ENCODE measurements around the gene RHBDL1.

The RHBDL1 gene

DNA sequence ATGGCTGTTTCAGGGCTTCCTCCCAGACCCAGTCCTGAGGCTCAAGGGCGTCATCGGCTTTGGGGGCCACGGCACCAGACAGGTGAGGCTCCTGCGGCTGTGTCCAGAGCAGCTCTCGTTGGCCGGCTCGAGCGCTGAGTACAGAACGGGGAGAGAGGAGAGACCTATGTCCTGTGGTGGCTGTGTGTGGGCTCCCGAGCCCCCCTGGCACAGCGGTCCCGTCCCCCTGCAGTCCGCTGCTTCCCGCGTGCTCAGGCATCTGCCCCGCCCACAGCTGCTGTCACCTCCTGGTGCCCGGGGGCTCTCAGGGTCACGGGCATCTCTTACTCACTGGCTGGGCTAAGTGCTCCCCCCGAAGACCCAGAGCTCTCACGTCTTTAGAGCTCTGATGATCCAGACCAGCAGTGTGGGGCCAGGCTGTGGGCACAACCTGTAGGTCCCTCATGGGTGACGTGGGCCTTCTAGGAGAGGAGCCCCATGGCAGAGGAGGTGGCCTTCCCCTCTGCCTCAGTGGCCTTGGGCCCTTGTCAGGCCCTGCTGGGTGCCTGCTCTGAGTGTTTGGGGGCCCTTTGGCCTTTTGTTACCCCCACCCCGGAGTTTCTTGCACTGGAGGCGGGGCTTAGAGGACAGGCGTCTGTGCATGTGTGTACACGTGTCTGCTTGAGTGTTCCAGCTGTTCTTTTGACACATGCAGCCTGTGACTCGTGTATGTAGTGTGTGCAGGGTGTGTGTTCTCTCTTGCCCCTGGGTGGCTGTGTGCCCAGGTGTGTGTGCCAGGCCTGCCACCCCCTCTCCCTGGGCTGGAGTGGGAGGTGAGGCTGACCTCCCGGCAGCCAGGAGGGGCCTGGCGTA, 22.8 kb upstream of the RHBDL1 start:
- DNase-seq (ENCODE audit: low spot score), result no peak

DNA sequence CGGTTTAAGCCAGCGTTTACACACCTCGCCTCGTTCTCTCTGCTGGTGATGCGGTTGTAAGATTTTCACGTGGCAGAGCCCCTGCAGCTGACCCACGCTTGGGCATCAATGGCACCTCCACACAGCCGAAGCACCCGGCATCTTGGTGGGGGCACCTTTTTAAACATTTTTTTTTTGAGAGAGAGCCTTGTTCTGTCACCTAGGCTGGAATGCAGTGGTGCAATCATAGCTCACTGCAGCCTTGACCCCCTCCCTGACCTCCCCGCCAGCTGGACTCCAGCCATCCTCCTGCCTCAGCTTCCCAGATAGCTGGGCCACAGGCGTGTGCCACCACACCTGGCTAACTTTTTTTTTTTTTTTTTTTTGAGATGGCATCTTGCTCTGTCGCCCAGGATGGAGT, 21.4 kb upstream of the RHBDL1 start:
- DNase-seq (ENCODE audit: low spot score), result no peak

DNA sequence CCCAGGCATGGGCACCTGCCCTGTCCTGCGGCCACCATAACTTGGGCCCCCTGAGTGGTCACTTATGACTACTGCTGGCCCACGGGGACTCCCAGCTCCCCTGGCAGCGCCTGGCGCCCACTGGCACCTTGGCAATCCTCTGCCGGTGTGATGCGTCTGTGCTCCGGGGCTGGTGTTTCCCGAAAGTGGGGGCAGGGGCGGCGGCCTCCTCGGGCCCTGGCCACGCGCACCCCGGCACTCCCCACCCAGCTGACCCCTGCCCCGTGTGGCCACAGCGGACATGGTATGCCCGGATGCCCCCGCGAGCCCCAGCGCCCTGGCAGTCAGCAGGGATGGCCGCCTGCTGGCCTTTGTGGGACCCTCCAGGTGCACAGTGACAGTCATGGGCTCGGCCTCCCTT, 18.0 kb upstream of the RHBDL1 start:
- DNase-seq (ENCODE audit: low spot score), result no peak

DNA sequence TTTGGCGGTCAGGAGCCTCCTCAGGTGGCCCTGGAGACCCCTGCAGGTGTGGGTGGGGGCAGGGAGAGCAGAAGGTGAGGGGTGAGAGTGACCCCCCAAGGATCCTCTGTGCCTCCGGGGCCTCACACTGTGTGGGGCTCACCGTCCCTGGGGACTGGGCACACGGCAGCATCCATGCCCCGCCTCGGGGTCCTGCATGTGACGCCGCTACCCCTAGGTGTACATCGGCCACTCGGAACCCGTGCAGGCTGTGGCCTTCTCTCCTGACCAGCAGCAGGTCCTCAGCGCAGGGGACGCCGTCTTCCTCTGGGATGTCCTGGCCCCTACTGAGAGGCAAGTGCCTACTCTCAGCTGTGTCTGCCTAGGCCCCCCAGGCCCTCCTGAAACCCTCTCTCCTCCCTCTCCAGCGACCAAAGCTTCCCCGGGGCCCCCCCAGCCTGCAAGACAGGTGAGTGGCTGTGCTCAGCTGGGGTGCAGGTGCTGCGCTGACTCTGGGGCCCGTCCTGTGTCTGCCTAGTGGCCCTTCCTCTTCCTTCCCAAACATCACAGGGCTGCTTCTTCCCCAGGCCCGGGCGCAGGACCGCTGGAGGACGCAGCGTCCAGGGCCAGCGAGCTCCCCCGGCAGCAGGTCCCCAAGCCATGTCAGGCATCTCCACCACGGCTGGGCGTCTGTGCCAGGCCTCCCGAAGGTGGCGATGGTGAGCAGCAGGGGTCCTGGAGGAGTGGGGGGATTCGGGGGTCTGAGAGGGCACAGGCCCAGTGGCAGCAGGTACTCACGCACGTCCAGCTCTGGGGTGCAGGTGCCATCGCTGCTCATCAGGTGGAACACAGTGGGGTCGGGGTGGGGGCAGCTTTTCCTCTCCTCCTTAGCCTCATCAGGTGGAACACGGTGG, 16.5 kb upstream of the RHBDL1 start:
- no peak for DNase-seq (ENCODE audit: low spot score)

DNA sequence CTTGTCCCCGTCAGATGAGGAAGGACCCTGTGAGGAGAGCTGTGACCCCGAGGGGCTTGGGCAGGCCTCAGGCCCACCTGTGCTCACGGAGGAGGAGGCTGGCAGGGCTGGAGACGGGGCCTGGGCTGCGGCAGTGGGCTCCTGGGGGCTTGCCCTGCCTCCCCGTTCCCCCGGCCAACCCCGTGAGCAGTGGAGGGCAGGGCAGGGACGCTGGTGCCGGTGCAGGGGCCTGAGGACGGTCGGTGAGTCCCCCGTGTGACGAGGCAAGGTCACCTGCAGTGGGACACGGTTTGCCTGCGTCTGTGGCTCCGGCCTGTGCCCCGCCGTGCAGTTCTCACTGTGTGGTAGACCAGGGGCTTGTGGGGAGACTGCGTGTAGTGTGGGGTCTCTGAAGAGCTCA, 15.9 kb upstream of the RHBDL1 start:
- DNase-seq (ENCODE audit: low spot score), result no peak

DNA sequence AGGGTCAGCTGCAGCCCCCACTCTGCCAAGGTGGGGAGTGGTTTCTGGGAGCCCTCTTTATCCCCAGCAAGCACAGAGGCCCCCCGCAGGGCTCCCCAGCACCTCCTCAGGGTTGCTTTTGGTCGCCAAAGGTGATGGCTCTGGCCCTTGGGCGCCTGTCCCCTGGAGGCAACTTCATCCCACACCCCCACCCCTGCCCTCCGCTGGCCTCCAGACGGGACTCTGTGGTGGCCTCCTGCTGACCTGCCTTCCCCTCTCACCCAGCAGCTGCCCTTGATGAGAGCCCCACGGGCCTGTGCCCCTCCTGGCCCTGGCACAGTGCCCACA, 15.4 kb upstream of the RHBDL1 start:
- DNase-seq (ENCODE audit: low spot score), result no peak

DNA sequence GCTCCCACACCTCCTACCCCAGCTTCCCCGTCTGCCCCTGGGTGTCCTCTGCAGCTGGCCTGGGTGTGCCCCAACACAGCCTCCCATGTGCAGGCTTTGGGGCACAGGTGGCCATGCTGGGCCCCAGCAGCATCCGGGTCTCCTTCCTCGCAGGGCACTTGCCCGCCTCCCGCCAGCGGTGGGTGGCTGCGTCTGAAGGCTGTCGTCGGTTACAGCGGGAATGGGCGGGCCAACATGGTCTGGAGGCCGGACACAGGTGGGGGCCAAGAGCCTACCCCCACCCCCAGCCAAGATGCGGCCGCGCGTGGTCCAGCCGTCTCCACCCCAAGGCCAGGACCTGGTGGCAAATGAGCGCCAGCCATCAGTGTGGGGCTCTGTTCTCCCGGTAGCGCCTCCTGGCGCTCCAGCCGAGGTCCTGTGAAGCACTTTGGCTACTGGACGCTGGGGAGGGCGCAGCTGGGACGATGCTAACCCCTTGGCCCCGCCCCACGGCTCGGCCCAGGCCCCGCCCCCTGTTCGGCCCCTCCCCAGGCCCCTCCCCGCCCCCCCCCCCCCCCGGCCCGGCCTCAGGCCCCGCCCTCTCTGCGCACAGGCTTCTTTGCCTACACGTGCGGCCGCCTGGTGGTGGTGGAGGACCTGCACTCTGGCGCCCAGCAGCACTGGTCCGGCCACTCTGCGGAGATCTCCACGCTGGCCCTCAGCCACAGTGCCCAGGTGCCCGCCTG, 14.8 kb upstream of the RHBDL1 start:
- DNase-seq (ENCODE audit: low spot score), result peak; percentile 92

DNA sequence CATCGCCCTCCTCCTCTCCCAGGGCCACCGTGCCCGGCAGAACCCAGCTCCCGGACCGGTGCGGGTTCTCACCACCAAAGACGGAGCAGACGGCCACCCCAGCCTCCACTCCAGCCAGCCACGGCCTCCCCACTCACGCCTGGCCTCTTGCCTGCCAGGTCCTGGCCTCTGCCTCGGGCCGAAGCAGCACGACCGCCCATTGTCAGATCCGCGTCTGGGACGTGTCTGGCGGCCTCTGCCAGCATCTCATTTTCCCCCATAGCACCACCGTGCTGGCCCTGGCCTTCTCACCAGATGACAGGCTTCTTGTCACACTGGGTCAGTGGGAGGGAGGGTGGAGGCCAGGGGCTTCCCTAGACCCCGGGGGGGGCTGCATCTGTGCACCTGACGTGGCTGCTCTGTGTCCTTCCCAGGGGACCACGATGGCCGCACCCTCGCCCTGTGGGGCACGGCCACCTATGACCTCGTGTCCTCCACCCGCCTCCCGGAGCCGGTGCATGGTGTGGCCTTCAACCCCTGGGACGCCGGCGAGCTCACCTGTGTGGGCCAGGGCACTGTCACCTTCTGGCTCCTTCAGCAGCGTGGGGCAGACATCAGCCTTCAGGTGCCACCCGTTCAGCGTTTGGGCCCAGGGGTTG, 14.2 kb upstream of the RHBDL1 start:
- DNase-seq (ENCODE audit: low spot score), result no peak

DNA sequence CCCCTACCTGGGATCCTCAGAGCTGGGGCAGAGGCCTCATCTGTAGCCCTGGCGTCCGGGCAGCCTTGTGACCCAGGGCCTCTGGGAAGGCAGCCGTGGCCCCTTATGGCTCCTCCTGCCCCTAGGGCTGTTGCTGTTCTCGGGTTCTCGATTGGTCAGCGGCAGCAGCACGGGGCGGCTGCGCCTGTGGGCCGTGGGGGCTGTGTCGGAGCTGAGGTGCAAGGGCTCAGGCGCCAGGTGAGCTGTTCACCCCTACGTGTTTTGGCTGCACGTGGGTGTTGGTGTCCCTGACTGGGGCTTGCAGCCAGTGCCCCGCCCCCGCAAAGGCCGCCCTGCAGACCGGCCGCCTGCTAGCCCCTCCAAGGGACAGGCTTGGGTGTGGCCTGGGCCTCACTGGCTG, 13.4 kb upstream of the RHBDL1 start:
- DNase-seq (ENCODE audit: low spot score), result no peak

DNA sequence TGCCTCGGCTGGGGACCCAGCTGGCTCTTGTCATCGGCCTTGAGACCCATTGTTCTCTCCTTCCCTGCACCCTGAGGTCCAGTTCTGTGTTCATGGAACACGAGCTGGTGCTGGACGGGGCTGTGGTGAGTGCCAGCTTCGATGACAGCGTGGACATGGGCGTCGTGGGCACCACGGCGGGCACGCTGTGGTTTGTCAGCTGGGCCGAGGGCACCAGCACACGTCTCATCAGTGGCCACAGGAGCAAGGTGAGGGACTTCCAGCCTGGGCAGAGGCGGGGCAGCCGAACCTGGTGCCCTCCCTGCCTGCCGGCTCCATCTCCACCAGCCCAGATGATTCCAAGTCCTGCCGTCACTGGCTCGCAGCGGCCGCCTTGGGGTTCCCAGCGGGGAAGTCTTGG, 12.9 kb upstream of the RHBDL1 start:
- no peak for DNase-seq (ENCODE audit: low spot score)

DNA sequence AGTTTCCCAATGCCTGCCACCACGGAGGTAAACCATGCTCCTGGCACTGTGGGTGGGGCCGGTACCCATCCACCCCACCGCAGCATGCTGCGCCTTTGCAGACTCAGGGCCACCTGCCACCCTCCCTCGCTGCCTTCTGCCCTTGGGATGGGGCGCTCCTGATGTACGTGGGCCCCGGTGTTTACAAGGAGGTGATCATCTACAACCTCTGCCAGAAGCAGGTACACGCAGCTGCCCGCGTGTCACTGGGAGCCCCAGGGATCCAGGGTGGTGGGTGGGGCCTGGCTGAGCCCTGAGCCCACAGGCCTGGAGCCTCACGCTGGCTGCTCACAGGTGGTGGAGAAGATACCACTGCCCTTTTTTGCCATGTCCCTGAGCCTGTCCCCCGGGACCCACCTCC, 8.9 kb upstream of the RHBDL1 start:
- DNase-seq (ENCODE audit: low spot score), result no peak

DNA sequence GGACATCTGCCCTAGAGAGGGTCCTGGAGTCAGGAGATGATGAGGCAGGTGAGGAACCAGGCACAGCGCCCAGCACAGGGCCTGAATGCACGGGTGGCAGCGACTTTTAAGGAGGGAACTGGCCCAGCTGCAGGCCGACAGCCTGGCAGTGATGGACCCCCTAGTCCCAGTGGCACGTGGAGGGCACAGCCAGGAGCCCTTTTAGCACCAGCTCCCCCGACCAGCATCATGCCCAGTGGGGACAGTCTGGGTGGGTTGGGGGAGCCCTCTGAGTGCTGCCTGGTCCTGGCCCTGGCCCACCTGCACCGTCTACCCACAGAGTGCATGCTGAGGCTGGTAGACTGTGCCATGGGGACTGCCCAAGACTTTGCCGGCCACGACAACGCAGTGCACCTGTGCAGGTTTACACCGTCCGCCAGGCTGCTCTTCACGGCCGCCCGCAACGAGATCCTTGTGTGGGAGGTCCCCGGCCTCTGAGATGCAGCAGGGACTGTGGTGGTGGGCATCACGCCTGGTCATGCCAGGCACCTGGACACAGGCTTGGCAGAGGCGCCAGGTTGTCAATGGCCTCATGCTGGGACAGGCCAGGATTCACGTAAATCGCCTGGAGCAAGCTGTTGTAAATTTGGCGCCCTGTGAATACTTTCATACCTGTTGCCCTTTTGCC, 8.2 kb upstream of the RHBDL1 start:
- no peak for DNase-seq (ENCODE audit: low spot score)

DNA sequence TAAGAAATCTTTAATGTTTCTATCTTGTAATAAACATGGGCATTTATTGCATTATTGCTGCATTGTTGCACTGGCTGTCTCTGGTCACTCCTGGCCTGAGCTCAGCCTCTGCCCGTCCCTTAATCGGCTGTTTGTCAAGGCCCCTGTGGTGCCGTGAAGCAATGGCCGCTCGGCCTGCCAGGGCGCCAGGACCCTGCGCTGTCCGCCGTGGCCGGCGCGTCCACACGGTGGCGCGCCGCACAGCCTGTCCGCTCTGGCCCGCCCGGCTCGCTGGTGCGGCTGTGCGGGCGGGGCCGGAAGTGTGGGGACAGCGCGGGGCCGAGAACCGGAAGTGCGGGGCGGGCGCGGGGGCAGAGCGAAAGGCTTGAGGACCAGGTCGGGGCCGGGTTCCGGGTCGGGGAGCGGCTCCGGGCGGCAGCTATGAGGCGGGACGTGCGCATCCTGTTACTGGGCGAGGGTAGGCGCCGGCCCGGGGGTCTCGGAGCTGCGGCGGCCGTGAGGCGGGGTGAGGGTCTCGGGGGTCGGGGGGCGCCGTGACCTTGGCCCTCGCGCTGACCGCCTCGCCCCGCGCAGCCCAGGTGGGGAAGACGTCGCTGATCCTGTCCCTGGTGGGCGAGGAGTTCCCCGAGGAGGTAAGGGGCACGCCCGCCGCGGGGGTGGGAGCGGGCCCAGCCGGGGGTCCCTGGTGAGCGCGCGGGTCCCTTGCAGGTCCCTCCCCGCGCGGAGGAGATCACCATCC, 7.5 kb upstream of the RHBDL1 start, which contains the start of gene RHOT2:
Gene RHOT2 (plus strand): TSS at position 353 of the 739 bp plus-strand sequence. CDS start 68 bp downstream, at position 421.
- peak; percentile 86 for DNase-seq (ENCODE audit: low spot score)

DNA sequence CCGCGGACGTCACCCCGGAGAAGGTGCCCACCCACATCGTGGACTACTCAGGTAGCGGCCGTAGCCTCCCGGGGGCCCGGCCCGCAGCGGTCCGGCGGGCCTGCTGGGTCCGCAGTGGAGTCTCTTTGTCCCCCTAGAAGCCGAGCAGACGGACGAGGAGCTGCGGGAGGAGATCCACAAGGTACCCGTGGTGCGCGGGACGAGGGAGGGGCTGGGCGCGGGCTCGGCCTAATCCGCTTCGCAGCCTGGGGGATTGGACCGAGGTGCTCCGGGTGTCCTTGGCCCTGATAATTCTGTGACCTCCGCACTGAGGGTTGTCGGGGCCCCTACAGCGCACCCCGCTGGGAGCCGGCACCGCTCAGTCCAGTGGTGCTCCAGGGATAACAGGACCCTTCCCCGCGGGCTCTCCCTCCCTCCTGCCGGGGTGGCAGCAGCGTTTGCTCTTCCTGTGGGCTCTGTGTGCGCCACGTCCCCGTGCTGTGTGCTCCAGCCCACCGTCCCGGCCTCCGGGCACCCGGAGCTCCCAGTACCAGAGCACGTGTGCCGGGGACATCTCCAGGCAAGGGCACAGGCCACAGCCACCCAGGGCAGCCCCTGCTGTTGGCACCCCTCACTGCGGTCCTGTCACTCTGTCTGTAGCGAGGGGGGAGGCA, 6.8 kb upstream of the RHBDL1 start:
- no peak for DNase-seq (ENCODE audit: low spot score)

DNA sequence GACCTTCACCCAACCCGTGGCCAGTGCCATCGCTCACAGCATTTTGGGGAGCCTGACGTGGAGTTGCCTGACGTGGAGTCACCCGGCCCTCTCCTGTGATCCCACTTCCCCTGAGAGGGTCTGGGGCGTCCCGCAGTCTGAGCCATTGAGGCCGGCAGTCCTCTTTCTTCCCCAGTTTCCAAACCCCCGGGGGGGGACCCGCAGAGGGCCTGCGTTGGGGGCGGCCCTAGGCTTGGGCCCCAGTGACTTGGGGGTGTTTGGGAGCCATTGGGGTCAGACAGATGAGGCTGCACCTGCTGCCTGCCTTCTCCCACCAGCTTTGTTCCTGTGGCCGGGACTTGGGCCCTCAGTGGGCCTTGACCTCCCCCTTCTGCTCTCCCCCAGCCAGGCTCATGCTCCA, 5.8 kb upstream of the RHBDL1 start:
- no peak for DNase-seq (ENCODE audit: low spot score)

DNA sequence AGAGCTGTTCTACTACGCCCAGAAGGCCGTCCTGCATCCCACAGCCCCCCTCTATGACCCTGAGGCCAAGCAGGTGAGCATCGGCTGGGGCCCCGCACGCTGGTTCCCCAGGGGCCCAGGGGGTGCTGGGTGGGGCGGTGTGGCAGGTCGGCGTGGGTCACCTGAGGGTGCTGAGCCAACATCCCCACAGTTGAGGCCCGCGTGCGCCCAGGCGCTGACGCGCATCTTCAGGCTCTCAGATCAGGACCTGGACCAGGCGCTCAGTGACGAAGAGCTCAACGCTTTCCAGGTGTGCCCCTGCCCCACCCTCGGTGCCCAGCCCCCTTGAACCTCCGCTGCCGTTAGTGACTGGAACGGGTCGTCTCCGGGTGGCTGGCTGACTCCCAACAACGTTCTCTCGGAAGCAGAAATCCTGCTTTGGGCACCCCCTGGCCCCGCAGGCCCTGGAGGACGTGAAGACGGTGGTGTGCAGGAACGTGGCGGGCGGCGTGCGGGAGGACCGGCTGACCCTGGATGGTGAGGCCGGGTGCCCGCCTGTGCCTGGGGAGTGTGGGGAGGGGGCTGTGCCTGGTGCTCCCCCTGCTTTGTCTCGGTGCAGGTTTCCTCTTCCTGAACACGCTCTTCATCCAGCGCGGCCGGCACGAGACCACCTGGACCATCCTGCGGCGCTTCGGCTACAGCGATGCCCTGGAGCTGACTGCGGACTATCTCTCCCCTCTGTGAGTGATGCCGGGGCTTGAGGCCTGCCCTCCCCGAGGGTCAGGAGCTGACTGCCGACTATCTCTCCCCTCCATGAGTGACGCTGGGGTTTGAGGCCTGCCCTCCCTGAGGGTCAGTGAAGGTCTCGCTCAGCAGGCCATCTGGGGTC, 4.8 kb upstream of the RHBDL1 start:
- DNase-seq (ENCODE audit: low spot score), result no peak

DNA sequence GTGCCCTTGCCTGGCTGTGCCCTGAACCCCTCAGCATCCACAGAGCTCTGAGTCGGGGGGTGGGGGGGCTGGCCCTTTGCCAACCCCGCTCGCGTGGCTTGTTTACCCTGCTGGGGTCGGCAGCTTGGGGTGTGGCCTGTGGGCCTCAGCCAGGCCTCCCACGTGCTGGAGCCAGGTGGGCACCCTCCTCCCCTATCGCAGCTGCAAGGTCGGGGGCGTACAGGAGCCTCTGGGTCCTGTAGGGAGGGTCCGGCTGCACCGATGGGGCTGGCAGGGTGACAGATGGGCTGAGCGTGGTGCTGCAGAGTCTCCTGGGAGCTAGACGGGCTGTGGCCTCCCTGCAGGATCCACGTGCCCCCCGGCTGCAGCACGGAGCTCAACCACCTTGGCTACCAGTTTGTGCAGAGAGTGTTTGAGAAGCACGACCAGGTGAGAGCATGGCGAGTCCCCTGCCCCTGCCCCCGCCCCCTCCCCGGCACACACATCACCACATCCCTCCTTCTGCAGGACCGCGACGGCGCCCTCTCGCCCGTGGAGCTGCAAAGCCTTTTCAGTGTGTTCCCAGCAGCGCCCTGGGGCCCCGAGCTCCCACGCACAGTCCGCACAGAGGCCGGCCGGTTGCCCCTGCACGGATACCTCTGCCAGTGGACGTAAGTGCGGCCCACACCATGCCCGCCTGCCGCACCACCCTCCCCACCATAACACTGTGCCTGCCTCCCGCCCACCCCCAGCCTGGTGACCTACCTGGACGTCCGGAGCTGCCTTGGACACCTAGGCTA, 3.9 kb upstream of the RHBDL1 start:
- DNase-seq (ENCODE audit: low spot score), result no peak

DNA sequence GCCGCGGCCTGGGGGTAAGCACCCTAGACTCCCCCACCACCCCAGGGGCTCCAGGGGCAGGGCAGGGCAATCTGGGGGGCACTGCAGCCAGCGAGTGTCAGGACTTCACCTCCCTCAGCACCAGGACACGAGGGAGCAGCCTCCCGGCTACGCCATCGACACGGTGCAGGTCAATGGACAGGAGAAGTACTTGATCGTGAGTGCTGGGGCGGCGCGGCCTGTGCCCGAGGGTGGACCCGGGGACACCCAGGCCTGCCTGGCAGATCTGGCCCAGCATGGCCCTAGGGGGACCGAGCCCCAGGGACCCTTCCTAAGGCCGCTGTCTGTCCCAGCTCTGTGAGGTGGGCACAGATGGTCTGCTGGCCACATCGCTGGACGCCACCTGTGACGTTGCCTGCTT, 3.1 kb upstream of the RHBDL1 start:
- no peak for DNase-seq (ENCODE audit: low spot score)
